RWPE2 (cell line): ENCODE data around the gene PAQR8.

Source experiments
- ATAC-seq: fragments of 200-7000 bp; cut with Tn5 transposase; 3 replicates; pipeline ENCODE4 v1.9.1; 2021; ENCODE audit warnings: low read depth
- DNase-seq: peaks from one replicate; pipeline ENCODE4 v3.0.0-alpha.2; 2020; ENCODE audit warnings: low spot score
- H3K27ac ChIP-seq: fragments of 450-650 bp; 2 replicates; pipeline ENCODE4 v1.5.1; 2017; ENCODE audit warnings: mild to moderate bottlenecking; ENCODE audit not compliant: poor library complexity, severe bottlenecking
- H3K27me3 ChIP-seq: fragments of 250-450 bp; sonication (Bioruptor Pico); 2 replicates; pipeline ENCODE4 v1.5.1; 2021; ENCODE audit warnings: mild to moderate bottlenecking, moderate library complexity; ENCODE audit not compliant: insufficient read depth, poor library complexity, severe bottlenecking
- H3K36me3 ChIP-seq: fragments of 250-450 bp; sonication (Bioruptor Pico); 2 replicates; pipeline ENCODE4 v1.5.1; 2020; ENCODE audit warnings: low read depth, mild to moderate bottlenecking, moderate library complexity
- H3K4me1 ChIP-seq: fragments of 250-450 bp; sonication (Bioruptor Pico); 2 replicates; pipeline ENCODE4 v1.5.1; 2021; ENCODE audit warnings: mild to moderate bottlenecking, moderate library complexity; ENCODE audit not compliant: insufficient read depth, poor library complexity, severe bottlenecking
- H3K4me3 ChIP-seq: fragments of 250-450 bp; sonication (Bioruptor Pico); 2 replicates; pipeline ENCODE4 v1.5.1; 2021; ENCODE audit warnings: mild to moderate bottlenecking, moderate library complexity; ENCODE audit not compliant: severe bottlenecking
- H3K9me3 ChIP-seq: fragments of 250-450 bp; sonication (Bioruptor Pico); 2 replicates; pipeline ENCODE4 v1.5.1; 2021; ENCODE audit warnings: mild to moderate bottlenecking, moderate library complexity; ENCODE audit not compliant: severe bottlenecking
- CTCF ChIP-seq: fragments of 450-650 bp; IDR thresholded peaks from one replicate; pipeline ENCODE4 v1.5.1; 2017; ENCODE audit warnings: mild to moderate bottlenecking, moderate library complexity; ENCODE audit not compliant: poor library complexity, severe bottlenecking

The PAQR8 gene

GRCh38 chr6:52336919-52337561, 24.9 kb upstream of the PAQR8 start:
- DNase-seq (no peak), ATAC-seq (no peak)
- no peak overlapping the region for H3K4me3 ChIP-seq
- H3K27ac ChIP-seq = no peak overlapping the region
- H3K36me3 ChIP-seq = no peaks in the 10 kb centered on the region
- no peaks in the 10 kb centered on the region for H3K27me3 ChIP-seq
- no peaks in the 10 kb centered on the region for H3K4me1 ChIP-seq
- TF ChIP-seq CTCF = no peak
- no peaks in the 10 kb centered on the region for H3K9me3 ChIP-seq

- Histone ChIP-seq H3K36me3 (no peaks in the 10 kb centered on the region), H3K27ac (no peak overlapping the region), H3K9me3 (no peaks in the 10 kb centered on the region), H3K27me3 (no peaks in the 10 kb centered on the region), H3K4me1 (no peaks in the 10 kb centered on the region), H3K4me3 (no peak overlapping the region)
- no peak for DNase-seq
- ATAC-seq = no peak
- no peak for TF ChIP-seq CTCF
Measured at GRCh38 chr6:52337633-52338290, 24.2 kb upstream of the PAQR8 start.

GRCh38 chr6:52340603-52340880, 21.4 kb upstream of the PAQR8 start:
- DNase-seq (no peak), ATAC-seq (no peak)
- Histone ChIP-seq H3K9me3 (no peaks in the 10 kb centered on the region), H3K4me3 (no peak overlapping the region), H3K27ac (no peak overlapping the region), H3K27me3 (no peaks in the 10 kb centered on the region), H3K36me3 (no peaks in the 10 kb centered on the region), H3K4me1 (no peaks in the 10 kb centered on the region)
- no peak for TF ChIP-seq CTCF

GRCh38 chr6:52341561-52342260, 20.2 kb upstream of the PAQR8 start:
- Histone ChIP-seq H3K4me3 (no peak overlapping the region), H3K27me3 (no peaks in the 10 kb centered on the region), H3K36me3 (no peaks in the 10 kb centered on the region), H3K27ac (no peak overlapping the region), H3K9me3 (no peaks in the 10 kb centered on the region), H3K4me1 (no peaks in the 10 kb centered on the region)
- DNase-seq (no peak), ATAC-seq (no peak)
- no peak for TF ChIP-seq CTCF

GRCh38 chr6:52345311-52345710, 16.6 kb upstream of the PAQR8 start:
- Histone ChIP-seq H3K4me3 (no peak overlapping the region), H3K27me3 (no peaks in the 10 kb centered on the region), H3K4me1 (no peaks in the 10 kb centered on the region), H3K36me3 (no peaks in the 10 kb centered on the region), H3K27ac (no peak overlapping the region), H3K9me3 (no peaks in the 10 kb centered on the region)
- no peak for ATAC-seq
- TF ChIP-seq CTCF = no peak
- DNase-seq = no peak
